T-helper 2 cell (primary cell): ENCODE results near the gene FHIP2A.
"Not testable (repeated sequence)": the region's sequence is repeated elsewhere in the genome, so short reads cannot be mapped to it uniquely, and the experiment has no call there.

Experiments
- DNase-seq, 5 experiments: peaks; one replicate each; pipeline versions ENCODE4 v3.0.0 to v3.0.0-alpha.2; 2012 to 2022

Gene FHIP2A

DNA sequence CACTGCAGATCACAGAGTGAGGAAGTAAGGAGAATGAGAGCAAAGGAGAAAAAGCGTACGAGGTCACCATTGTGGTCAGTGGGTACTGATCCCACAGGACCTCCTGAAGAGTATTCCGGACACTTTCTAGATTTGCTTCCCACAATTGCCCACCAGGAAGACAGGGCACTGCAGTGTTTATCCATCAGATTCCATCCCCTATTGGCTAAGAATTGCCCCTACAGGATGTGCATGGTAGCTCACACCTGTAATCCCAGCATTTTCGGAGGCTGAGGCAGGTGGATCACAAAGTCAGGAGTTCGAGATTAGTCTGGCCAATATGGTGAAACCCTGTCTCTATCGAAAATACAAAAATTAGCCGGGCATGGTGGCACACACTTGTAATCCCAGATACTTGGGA, 5.3 kb upstream of the FHIP2A start:
- no peak for DNase-seq

DNA sequence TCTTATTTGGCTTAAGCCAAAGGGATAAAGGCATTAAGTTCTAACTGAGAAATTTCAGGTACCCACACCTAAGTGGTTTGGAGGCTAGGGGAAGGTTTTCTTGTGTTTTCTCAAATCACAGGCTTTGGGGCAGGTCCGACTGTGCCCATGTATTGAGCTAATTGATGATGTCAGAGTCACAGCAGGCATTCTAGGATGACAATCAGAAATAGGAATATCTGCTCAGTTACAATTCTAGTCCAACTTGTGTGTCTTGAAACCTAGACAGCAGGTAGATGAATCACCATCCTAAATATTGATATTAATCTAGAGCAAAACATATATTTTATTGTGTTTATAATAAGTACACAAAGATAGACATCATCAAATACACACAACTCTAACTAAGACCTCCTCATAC, 2.3 kb upstream of the FHIP2A start:
- DNase-seq, result no peak

DNA sequence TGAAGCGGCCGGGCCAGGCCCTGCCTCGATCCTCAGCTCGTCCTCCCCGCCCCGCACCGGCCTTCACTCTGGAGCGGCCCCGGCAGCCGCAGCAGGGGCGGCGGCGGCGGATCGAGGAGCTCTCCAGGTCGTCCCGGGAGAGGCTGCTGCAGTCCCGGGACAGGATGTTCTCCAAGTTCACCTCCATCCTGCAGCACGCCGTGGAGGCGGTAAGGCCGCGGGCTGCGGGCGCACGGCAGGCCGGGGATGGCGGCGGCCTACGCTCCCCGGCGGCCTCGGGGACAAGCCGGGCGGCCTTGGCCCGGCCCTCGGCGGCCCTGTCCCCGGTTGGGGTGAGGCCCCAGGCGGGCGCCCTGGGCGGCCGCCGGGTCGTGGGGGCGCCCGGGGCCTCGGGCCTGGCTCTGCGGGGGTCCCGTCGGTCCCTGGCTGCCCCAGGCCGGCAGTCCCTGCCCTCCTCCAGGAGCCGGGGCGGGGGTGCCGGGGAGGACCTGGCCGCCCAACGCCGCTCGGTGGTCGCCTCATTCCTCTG, 399 bp downstream of the FHIP2A start:
- DNase-seq, result peak in 3 of 5 experiments; percentile 11 to 62 (median 17)

DNA sequence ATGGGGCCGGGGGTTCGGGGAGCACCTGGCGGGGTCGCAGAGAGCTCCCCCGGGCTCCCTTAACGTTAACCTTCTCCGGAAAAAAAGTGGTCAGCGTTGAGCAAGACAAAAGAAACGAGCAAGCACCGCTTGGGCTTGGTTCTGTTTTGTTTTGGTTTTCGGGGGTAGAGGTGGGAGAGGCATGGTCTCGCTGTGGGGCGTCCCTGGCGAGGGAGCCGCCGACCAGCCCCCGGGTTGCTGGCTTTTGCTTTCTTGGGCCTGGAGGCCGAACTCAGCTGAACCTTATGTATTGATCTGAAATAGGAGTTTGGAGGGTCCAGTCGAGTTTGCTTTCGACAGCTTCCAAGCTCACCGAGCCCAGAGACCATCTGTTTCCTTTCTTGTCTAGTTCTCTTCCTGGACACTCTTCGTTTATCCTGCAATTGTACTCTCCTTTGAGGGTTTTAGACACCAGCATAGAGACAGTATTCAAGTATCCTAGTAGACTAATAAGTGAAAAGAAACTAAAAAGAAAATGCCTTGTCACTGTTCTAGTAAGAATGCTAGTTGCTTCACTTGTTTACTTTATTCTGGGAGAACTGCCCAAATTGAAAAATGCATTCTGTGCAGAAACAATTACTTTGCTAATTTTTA, 980 bp downstream of the FHIP2A start:
- peak in 4 of 5 experiments; percentile 7 to 41 (median 18) for DNase-seq

DNA sequence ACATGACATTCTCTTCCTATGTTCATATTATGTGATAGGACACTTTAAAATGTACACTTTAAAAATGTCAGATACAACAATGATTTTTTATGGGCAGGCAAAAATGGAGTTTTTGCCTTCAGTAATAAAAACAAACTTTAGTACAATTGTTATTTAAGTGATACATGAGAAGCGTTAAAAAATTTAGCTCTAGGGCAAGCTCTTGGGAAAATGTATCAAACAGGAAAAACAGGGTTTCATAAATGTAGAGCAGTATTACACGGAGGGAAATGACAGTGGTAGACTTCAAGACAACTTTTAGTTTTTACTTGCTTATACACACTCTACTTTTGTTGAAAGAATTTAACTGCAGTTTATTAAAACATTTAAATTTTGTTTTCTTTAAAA, 1.5 kb downstream of the FHIP2A start:
- no peak for DNase-seq

DNA sequence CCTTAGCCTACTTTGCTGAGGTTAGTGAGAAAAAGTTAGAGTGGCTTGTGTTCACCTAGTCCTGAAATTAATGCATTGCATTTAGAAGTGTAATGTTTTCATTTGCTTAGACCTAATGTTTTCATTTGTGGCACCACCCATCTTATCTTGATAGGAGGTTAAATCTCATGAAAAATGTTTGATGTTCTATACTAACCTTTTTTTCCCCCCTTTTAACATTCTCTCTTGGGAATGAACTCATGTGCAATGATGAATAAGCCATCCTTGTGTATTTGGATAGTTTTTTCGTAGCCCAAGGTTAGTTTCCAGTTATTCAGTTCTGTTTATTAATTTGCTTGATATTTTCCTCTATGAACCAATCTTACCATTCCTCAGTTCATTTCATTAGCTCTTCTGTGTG, 2.8 kb downstream of the FHIP2A start:
- DNase-seq, result peak in 1 of 5 experiments; percentile 23

DNA sequence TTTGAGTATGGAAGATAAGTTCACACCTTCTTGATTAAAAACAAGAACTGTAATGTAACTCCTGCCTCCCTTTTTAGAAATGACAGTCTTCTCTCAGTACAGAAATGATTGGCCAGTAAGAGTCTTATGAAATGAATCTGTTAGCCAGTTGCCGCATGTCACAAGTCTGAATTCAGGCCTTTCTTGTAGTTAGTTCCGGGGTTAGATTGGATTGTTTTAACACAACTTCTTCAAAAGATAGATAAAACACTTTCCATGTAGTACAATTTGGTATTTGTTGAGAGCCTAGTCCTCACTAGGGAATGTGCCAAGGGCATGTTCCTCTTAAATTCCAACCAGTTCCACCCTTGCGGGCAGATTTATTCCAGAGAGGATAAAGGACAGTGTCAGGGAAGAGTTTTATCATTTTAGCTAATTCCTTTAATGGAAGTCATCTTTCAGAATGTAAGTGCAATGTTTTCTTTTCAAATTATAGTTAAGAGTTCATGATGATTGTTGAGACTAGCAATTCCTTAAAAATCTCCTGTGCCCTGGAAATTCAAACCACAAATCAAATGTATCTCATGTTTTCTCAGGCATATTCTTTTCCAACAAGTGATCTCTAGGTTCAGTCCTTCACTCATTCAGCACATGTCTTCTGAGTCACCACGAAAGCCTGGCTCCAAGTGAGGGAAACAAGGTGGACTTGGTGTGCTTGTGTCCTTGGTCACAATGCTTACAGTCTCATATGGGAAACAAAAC, 4.1 kb downstream of the FHIP2A start:
- DNase-seq, result peak in 1 of 5 experiments; percentile 86

DNA sequence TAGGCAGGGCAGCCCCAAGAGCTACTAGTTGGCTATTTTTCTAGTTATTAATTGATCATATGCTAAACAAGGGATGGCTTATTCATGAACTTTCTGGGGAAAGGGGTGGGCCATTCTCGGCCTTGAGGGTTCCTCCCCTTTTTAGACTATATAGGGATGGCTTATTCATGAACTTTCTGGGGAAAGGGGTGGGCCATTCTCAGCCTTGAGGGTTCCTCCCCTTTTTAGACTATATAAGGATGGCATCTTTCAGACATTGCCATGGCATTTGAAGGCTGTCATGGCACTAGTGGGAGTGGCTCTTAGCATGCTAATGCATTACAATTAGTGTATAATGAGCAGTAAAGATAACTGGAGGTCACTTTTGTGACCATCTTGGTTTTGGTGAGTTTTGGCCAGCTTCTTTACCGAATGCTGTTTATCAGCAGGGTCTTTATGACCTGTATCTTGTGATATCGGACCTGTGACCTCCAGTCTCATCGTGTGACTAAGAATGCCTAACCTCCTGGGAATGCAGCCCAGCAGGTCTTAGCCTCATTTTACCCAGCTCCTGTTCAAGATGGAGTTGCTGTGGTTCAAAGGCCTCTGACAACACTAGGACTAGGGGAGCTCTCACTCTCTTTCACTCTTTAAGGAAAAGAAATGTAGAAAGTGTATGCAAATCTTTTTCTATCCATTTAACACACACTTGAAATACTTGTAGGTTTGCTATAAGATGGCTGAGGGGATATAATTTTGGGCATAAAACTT, 7.8 kb downstream of the FHIP2A start:
- DNase-seq, result no peak

DNA sequence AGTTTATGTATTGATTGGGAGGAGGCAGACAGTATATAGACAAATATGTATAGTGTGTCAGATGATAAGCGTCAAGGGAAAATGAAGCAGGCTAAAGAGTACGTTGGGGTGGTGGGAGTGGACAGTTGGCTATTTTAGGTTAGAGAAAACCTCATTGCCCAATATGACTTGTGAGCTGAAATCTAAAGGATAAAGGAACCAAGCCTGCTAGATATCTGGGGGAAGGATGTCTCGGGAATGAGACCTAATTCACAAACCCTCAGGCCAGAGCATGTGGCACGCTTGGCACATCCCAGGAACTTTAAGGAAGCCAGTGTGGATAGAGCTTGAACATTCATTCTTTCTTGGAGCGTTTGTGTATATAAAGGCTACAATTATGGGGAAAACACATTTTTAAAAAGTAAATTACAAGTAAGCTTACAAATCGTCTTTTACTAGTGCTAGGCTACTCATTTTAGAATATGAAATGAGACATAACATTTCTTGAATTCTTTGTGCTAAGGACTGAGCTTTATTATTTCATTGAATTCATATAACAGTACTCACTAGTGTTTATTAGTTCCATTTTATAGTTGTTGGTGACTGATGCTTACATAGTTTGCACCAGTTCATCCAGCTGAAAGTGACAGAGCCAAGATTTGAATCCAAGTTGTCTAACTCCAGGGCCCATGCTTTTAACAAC, 9.7 kb downstream of the FHIP2A start:
- no peak for DNase-seq

DNA sequence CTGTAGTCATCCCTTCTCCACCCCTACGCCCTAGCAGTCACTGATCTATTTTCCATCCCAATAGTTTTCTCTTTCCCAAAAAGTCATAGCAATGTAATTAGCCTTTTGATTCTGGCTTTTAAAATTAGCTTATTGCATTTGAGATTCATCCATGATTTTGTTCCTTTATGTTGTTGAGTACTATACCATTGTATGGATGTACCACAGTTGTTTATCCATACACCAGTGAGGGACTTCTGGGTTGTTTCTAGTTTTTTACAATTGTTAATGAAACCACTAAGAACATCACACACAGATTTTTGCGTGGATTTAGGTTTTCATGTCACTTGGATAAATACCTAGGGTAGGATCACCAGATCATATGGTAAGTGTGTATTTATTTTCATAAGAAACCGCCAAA, 16.1 kb downstream of the FHIP2A start:
- no peak for DNase-seq

DNA sequence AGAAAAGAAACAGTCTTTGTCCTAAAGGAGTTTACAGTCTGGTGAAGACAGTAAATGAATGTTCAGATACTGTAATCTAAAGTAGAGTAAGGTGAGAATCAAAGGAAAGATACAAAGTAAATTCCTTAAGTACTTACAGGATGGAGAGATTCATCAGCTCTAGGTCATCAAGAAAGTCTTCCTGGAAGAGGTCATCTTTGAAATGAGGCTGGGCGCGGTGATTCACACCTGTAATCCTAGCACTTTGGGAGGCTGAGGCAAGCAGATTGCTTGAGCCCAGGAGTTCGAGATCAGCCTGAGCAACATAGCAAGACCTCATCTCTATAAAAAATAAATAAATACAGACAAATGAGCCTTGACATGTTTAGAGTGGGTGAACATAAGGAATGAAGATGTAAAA, 18.3 kb downstream of the FHIP2A start:
- no peak for DNase-seq

DNA sequence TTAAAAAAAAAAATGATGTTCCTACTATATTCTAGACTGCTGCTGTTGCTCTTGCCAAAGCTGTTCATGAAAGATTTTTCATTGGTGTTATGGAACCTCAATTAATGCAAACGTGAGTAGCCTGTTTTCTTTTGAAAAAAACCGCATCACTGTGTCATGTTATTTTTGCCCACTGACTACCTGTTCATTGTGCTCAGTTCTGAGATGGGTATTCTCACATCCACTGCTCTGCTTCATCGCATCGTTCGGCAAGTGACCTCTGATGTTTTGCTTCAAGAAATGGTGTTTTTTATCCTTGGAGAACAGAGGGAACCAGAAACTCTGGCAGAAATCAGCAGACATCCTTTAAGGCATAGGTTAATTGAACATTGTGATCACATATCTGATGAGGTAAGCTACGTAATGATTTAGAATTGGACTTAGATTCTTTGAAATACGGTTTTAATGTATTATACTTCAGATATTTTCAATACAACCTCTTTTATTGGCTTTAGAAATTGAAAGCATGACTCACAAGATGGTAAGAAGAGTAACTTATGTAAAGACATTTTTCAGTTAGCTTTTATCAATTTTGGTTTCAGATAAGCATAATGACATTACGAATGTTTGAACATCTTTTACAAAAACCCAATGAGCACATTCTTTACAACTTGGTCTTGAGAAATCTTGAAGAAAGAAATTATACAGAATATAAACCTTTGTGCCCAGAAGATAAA, 24.6 kb downstream of the FHIP2A start:
- DNase-seq, result no peak

DNA sequence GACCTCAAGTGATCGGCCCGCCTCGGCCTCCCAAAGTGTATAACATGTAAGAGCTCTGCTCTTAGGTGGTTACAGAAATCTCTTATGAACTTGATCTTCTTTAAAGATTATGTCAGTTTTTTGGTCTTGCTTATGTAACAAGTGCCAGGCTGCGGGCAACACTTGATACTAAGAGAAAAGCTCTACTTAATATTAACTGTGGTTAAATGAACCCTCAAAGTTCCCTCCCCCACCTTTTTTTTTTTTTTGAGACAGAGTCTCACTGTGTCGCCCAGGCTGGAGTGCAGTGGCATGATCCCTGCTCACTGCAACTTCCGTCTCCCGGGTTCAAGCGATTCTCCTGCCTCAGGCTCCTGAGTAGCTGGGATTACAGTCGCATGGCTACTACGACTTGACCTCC, 25.9 kb downstream of the FHIP2A start:
- DNase-seq, result not testable (repeated sequence)

DNA sequence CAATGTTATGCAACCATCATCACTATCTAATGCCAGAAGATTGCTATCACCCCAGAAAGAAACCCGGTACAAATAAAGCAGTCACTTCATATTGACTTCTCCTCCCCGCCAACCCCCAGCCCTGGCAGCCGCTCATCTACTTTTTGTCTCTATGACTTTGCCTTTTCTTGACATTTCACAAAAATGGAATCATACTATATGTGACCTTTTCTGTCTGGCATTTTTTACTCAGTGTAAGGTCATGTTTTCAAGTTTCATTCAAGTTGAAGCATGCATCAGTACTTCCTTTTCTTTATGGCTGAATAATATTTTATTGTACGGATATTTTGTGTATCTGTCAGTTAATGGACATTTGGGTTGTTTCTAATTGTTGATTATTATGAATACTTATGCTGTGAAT, 28.1 kb downstream of the FHIP2A start:
- DNase-seq, result no peak

DNA sequence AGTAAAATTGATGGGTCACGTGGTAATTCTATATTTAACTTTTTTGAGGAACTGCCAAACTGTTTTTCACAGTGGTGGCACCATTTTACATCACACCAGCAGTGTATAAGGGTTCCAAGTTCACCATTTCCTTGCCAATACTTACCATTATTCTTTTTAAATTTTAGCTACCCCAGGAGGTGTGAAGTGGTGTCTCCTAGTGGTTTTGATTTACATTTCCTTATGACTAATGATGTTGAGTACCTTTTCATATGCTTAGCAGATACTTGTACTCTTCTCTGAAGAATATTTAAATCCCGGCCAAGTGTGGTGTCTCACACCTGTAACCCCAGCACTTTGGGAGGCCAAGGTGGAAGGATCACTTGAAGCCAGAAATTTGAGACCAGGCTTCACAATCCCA, 28.5 kb downstream of the FHIP2A start:
- peak in 1 of 5 experiments; percentile 19 for DNase-seq

DNA sequence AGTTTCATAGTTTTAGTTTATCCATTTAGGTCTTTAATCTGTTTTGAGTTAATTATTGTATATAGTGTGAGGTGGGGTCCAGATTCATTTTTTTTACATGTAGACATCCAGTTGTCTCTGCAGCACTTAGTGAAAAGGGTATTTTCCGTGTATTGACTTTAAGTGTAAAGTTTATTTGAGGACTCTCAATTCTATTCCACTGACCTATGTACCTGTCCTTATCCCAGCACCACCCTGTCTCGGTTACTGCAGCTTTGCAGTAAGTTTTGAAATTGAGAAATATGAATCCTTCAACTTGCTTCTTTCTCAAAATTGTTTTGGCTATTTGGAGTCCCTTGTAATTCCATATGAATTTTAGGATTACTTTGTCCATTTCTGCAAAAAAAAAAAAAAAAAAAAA, 29.8 kb downstream of the FHIP2A start:
- DNase-seq, result no peak

DNA sequence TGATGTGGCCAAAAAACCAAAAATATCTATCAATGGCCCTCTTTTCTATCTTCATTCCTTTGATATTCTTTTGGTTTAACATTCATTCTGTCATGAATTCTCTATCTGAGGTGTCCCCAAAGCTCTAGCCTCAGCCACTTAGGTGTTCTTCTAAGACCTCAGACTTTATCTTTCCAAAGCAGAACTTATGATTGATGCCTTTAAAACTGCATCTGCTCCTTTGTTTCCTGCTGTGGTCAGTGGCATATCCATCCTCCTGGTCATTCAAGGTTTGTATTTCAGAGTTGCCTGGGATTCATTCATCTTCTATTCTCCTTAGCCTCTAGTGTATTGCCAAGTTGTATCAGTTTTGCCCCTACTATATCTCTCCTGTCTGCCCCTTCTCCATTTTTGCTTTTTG, 30.6 kb downstream of the FHIP2A start:
- DNase-seq, result no peak

DNA sequence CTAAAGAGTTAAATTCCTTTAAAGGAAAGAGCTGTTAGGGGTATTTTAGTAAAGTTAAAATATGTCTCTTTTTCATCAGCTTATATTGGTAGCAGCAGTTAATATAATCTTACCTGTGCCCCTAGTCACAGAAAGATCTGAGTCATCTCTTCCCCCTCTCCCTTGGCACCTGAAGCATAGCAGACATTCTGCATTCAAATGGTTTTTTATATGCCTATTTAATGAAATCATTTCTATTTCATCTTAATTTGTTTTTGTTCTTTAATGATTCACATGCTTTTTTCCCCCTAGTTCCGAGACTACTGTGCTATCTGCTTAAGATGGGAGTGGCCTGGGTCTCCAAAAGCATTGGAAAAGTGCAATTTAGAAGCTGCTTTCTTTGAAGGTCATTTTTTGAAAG, 33.3 kb downstream of the FHIP2A start:
- no peak for DNase-seq

DNA sequence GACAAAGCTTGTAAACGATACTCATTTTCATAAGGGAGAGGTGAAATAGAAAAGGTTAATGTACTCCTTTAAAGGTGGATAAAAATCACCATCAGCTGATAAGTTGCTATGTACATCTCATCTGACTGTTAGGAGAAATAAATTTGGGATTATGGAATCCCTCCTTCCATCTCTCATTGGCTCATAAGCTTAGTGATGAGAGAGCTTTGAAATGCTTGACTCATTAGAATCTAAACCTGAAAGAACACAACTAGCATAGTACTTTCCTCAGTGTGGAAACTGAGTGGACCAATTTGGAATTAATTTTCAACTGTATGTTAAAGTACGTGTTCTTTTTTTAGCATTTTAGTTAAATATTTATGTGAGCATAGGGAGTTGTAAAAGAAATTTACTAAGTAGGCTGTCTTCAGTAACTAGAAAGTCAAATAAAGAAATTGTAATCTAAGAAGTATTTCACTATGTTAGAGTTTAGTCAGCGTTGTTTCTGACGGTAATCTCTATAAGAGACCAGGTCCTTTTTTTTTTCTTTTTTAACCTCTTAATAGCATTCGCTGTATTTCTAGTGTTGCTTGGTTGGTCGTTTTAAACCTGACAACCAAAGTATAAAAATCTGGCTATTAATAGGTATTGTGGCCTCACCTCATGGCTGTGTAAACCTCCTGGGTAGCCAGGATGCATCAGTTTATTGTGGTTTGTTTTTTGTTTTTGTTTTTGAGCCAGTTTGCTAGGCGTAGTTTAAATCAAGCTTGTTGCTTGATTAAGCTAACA, 34.4 kb downstream of the FHIP2A start:
- DNase-seq, result peak in 1 of 5 experiments; percentile 44

DNA sequence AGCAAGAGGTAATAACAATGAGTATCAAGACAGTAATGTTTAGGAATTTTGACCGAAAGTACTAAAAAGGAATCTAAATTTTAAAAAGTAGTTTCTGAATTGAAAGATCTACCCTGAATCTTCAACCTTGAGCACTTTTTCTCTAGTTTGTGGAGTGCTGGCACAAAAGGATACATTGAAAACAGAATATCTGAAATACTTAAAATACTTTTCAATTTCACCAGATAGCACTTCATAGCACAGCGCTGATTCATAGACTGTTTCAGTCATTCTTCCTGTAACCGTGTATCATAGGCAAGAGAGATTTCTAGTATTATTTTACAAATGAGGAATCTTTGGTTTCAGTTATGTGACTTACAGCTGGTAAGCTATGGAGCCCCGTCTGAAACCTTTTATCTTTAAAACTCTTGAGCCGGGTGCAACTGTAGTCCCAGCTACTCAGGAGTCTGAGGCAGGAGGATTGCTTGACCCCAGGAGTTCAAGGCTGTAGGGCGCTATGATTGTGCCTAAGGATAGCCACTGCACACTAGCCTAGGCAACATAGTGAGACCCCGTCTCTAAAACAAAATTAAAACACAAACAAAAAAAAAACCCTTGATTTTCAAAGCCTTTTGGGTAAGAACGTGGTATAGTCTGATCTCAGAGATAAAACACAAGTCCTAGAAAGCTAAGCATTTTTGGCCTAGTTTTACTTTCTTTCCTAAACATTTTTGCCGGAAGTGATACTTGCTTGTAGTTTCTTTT, 35.1 kb downstream of the FHIP2A start:
- peak in 1 of 5 experiments; percentile 44 for DNase-seq

DNA sequence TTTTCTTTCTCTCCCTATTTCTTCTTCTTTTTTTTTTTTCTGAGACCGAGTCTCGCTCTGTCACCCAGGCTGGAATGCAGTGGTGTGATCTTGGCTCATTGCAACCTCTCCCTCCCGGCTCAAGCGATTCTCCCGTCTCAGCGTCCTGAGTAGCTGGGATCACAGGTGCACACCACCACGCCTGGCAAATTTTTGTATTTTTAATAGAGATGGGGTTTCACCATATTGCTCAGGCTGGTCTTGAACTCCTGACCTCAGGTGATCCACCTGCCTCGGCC, 35.6 kb downstream of the FHIP2A start:
- not testable (repeated sequence) for DNase-seq
